Activated CD8-positive, alpha-beta T cell treated with anti-CD3 and anti-CD28 coated beads, Interleukin-2, amount 10 ng/mL, durations not matched to agents 7 days and 5 days (primary cell): Measurements from ENCODE around the gene SIRT3. TPM values are rescaled to one million over a fixed set of nuclear protein-coding genes. Genes with fewer than 3 reads are reported as not detected.

Experiments used
- ATAC-seq: fragments of 150-1000 bp; cut with Tn5 transposase; one replicate; pipeline ENCODE4 v1.10.0; 2021; ENCODE audit warnings: moderate library complexity
- CTCF ChIA-PET: fragments of 350-600 bp; sonication (Branson Sonifier 250); formaldehyde crosslinking; loops from one replicate; lab custom pipeline; 2021; ENCODE audit warnings: antibody characterized with exemption; lab: Charles Lee
- POLR2A ChIA-PET: fragments of 350-600 bp; sonication (Branson Sonifier 250); formaldehyde crosslinking; loops from one replicate; lab custom pipeline; 2021; ENCODE audit warnings: antibody characterized with exemption; lab: Charles Lee
- DNase-seq: peaks from one replicate; pipeline ENCODE4 v3.0.0-alpha.2; 2020
- H3K27ac Mint-ChIP-seq: one replicate; pipeline ENCODE4 v1.8.0; 2021; ENCODE audit warnings: mild to moderate bottlenecking, mixed read lengths
- H3K27me3 Mint-ChIP-seq: one replicate; pipeline ENCODE4 v1.8.0; 2021; ENCODE audit warnings: low read depth, mixed read lengths
- H3K36me3 Mint-ChIP-seq: one replicate; pipeline ENCODE4 v1.8.0; 2021; ENCODE audit warnings: low read depth, mixed read lengths
- H3K4me1 Mint-ChIP-seq: one replicate; pipeline ENCODE4 v1.8.0; 2021; ENCODE audit warnings: low read depth, mixed read lengths
- H3K4me3 Mint-ChIP-seq: one replicate; pipeline ENCODE4 v1.8.0; 2021; ENCODE audit warnings: mild to moderate bottlenecking, mixed read lengths
- H3K9me3 Mint-ChIP-seq: one replicate; pipeline ENCODE4 v1.8.0; 2022; ENCODE audit warnings: mixed read lengths; ENCODE audit not compliant: insufficient read depth
- total RNA-seq, 2 experiments: library from RNA; stranded (reverse); gene quantifications; one replicate each; pipeline ENCODE4 v1.2.3, GENCODE V29; 2021

SIRT3 gene
- total RNA-seq, 2 experiments from 2014 or later, result 13.1 to 15.0 TPM

- CTCF ChIA-PET, result interaction anchor here (1.4 kb wide), 1 partner anchor 38 kb away, joined by 5 read pairs; no protein-coding TSS in a partner anchor
Observed at GRCh38 chr11:213111-213510, 23.0 kb downstream of the SIRT3 start.

GRCh38 chr11:212150-213100 lies 23.7 kb downstream of the SIRT3 start:
- H3K27ac Mint-ChIP-seq, result no peak overlapping the region
- CTCF ChIA-PET, result interaction anchor here (1.4 kb wide), 1 partner anchor 39 kb away, joined by 5 read pairs; no protein-coding TSS in a partner anchor
- no peaks in the 10 kb centered on the region for H3K9me3 Mint-ChIP-seq
- POLR2A ChIA-PET, result interaction anchor here (0.6 to 1.7 kb wide), 8 partner anchors 16 to 266 kb away, joined by 3 to 5 read pairs (median 3); partner anchors contain the start of gene SIGIRR
- ATAC-seq (no peak), DNase-seq (no peak)
- peaks cover 23% of the 10 kb centered on the region for H3K4me1 Mint-ChIP-seq
- no peaks in the 10 kb centered on the region for H3K27me3 Mint-ChIP-seq
- no peak overlapping the region for H3K4me3 Mint-ChIP-seq
- peaks cover 64% of the 10 kb centered on the region for H3K36me3 Mint-ChIP-seq

More at GRCh38 chr11:213111-213510, 23.0 kb downstream of the SIRT3 start:
- Mint-ChIP-seq H3K27me3 (no peaks in the 10 kb centered on the region), H3K4me3 (no peak overlapping the region), H3K9me3 (no peaks in the 10 kb centered on the region), H3K27ac (peak overlapping the region; percentile 13), H3K36me3 (peaks cover 60% of the 10 kb centered on the region), H3K4me1 (peaks cover 23% of the 10 kb centered on the region)
- POLR2A ChIA-PET, result interaction anchor here (1.2 to 1.7 kb wide), 4 partner anchors 15 to 104 kb away, joined by 3 to 5 read pairs (median 3); no protein-coding TSS in a partner anchor
- no peak for ATAC-seq
- DNase-seq, result no peak

- H3K4me3 Mint-ChIP-seq, result no peak overlapping the region
- CTCF ChIA-PET, result interaction anchor here (1.4 kb wide), 1 partner anchor 39 kb away, joined by 5 read pairs; no protein-coding TSS in a partner anchor
- POLR2A ChIA-PET, result interaction anchor here (0.6 to 1.7 kb wide), 6 partner anchors 39 to 266 kb away, joined by 3 to 5 read pairs (median 3); partner anchors contain the start of gene SIGIRR
Observed at GRCh38 chr11:211741-212140, 24.4 kb downstream of the SIRT3 start.

GRCh38 chr11:211295-211694 lies 24.8 kb downstream of the SIRT3 start:
- Mint-ChIP-seq H3K9me3 (no peaks in the 10 kb centered on the region), H3K27me3 (no peaks in the 10 kb centered on the region), H3K4me3 (peak overlapping the region; percentile 22), H3K4me1 (peaks cover 27% of the 10 kb centered on the region), H3K27ac (peak overlapping the region; percentile 16), H3K36me3 (peaks cover 67% of the 10 kb centered on the region)
- ChIA-PET CTCF (no interaction called here), POLR2A (interaction anchor here (0.6 to 1.0 kb wide), 2 partner anchors 129 to 153 kb away, joined by 3 read pairs; no protein-coding TSS in a partner anchor)
- no peak for DNase-seq
- ATAC-seq, result no peak

More at GRCh38 chr11:211741-212140, 24.4 kb downstream of the SIRT3 start:
- DNase-seq (no peak), ATAC-seq (no peak)
- Mint-ChIP-seq H3K27me3 (no peaks in the 10 kb centered on the region), H3K36me3 (peaks cover 64% of the 10 kb centered on the region), H3K27ac (peak overlapping the region; percentile 16), H3K9me3 (no peaks in the 10 kb centered on the region), H3K4me1 (peaks cover 23% of the 10 kb centered on the region)

GRCh38 chr11:210803-211180 lies 25.4 kb downstream of the SIRT3 start:
- Mint-ChIP-seq H3K4me3 (no peak overlapping the region), H3K4me1 (peaks cover 30% of the 10 kb centered on the region), H3K27me3 (no peaks in the 10 kb centered on the region), H3K9me3 (no peaks in the 10 kb centered on the region), H3K27ac (peak overlapping the region; percentile 99), H3K36me3 (peaks cover 68% of the 10 kb centered on the region)
- no peak for DNase-seq
- ATAC-seq, result no peak
- ChIA-PET CTCF (no interaction called here), POLR2A (no interaction called here)

- no peaks in the 10 kb centered on the region for H3K9me3 Mint-ChIP-seq
- H3K4me1 Mint-ChIP-seq, result peaks cover 35% of the 10 kb centered on the region
- H3K4me3 Mint-ChIP-seq, result peak overlapping the region; percentile 94
- no peaks in the 10 kb centered on the region for H3K27me3 Mint-ChIP-seq
- DNase-seq, result no peak
- H3K36me3 Mint-ChIP-seq, result peaks cover 65% of the 10 kb centered on the region
- H3K27ac Mint-ChIP-seq, result peak overlapping the region; percentile 99
- ATAC-seq, result no peak
- POLR2A ChIA-PET, result interaction anchor here (2.2 kb wide), 2 partner anchors 9 to 27 kb away, joined by 6 to 9 read pairs; partner anchors contain the start of gene PSMD13
- CTCF ChIA-PET, result no interaction called here
Observed at GRCh38 chr11:210122-210802, 25.9 kb downstream of the SIRT3 start.

GRCh38 chr11:209275-210121 lies 26.6 kb downstream of the SIRT3 start:
- H3K4me3 Mint-ChIP-seq, result peak overlapping the region; percentile 94
- POLR2A ChIA-PET, result interaction anchor here (1.2 to 2.6 kb wide), 6 partner anchors 10 to 108 kb away, joined by 4 to 15 read pairs (median 8); partner anchors contain the start of genes PGGHG and PSMD13
- ATAC-seq (no peak), DNase-seq (peak; percentile 21)
- H3K9me3 Mint-ChIP-seq, result no peaks in the 10 kb centered on the region
- no peaks in the 10 kb centered on the region for H3K27me3 Mint-ChIP-seq
- peaks cover 63% of the 10 kb centered on the region for H3K36me3 Mint-ChIP-seq
- peak overlapping the region; percentile 99 for H3K27ac Mint-ChIP-seq
- CTCF ChIA-PET, result interaction anchor here (0.7 kb wide), 1 partner anchor 41 kb away, joined by 4 read pairs; no protein-coding TSS in a partner anchor
- peaks cover 42% of the 10 kb centered on the region for H3K4me1 Mint-ChIP-seq

- DNase-seq, result no peak
- H3K36me3 Mint-ChIP-seq, result peaks cover 62% of the 10 kb centered on the region
- peak; percentile 7 for ATAC-seq
- no peaks in the 10 kb centered on the region for H3K9me3 Mint-ChIP-seq
- CTCF ChIA-PET, result interaction anchor here (0.7 kb wide), 1 partner anchor 42 kb away, joined by 4 read pairs; no protein-coding TSS in a partner anchor
- H3K4me3 Mint-ChIP-seq, result peak overlapping the region; percentile 94
- H3K4me1 Mint-ChIP-seq, result peaks cover 47% of the 10 kb centered on the region
- POLR2A ChIA-PET, result interaction anchor here (1.2 to 2.9 kb wide), 7 partner anchors 10 to 108 kb away, joined by 4 to 15 read pairs (median 8); partner anchors contain the start of genes PGGHG and PSMD13
- H3K27ac Mint-ChIP-seq, result peak overlapping the region; percentile 99
- H3K27me3 Mint-ChIP-seq, result no peaks in the 10 kb centered on the region
Observed at GRCh38 chr11:208917-209260, 27.3 kb downstream of the SIRT3 start.

- ChIA-PET CTCF (interaction anchor here (2.0 to 2.1 kb wide), 2 partner anchors 29 to 76 kb away, joined by 6 to 7 read pairs; partner anchors contain the start of gene PSMD13), POLR2A (interaction anchor here (1.2 to 2.9 kb wide), 7 partner anchors 11 to 109 kb away, joined by 4 to 15 read pairs (median 8); partner anchors contain the start of genes PGGHG and PSMD13)
- H3K4me3 Mint-ChIP-seq, result peak overlapping the region; percentile 94
- H3K27me3 Mint-ChIP-seq, result no peaks in the 10 kb centered on the region
- H3K27ac Mint-ChIP-seq, result peak overlapping the region; percentile 99
- peaks cover 65% of the 10 kb centered on the region for H3K36me3 Mint-ChIP-seq
- ATAC-seq (peak; percentile 73), DNase-seq (peak; percentile 88)
- peaks cover 53% of the 10 kb centered on the region for H3K4me1 Mint-ChIP-seq
- H3K9me3 Mint-ChIP-seq, result no peaks in the 10 kb centered on the region
Observed at GRCh38 chr11:208181-208916, 27.8 kb downstream of the SIRT3 start.

- DNase-seq (no peak), ATAC-seq (no peak)
- CTCF ChIA-PET, result interaction anchor here (0.9 to 2.1 kb wide), 9 partner anchors 16 to 242 kb away, joined by 4 to 13 read pairs (median 5); partner anchors contain the start of genes PSMD13 and PTDSS2
- H3K27me3 Mint-ChIP-seq, result no peaks in the 10 kb centered on the region
- H3K4me1 Mint-ChIP-seq, result peaks cover 58% of the 10 kb centered on the region
- peaks cover 64% of the 10 kb centered on the region for H3K36me3 Mint-ChIP-seq
- peak overlapping the region; percentile 94 for H3K4me3 Mint-ChIP-seq
- POLR2A ChIA-PET, result interaction anchor here (0.7 to 2.9 kb wide), 19 partner anchors 8 to 611 kb away, joined by 3 to 16 read pairs (median 4); partner anchors contain the start of genes IFITM2, NLRP6, PNPLA2 and PSMD13
- peak overlapping the region; percentile 99 for H3K27ac Mint-ChIP-seq
- H3K9me3 Mint-ChIP-seq, result no peaks in the 10 kb centered on the region
Observed at GRCh38 chr11:207863-208180, 28.3 kb downstream of the SIRT3 start.
